Testis (tissue), 2 donors: ENCODE data around the gene PDP2.

Experiments
- POLR2A ChIP-seq: fragments of 450-650 bp; IDR thresholded peaks from one replicate; pipeline ENCODE4 v1.6.1; 2017; ENCODE audit warnings: antibody characterized with exemption, mild to moderate bottlenecking, moderate library complexity
- TF ChIP-seq, protein P1 (sequence below), 3 experiments: fragments of 450-650 bp in 2 of 3; fragments of 200-600 bp in 1 of 3; sonication (generic) in 1 of 3; IDR thresholded peaks; one replicate each; pipeline ENCODE4 v1.5.1; 2016 to 2019; ENCODE audit warnings: antibody characterized with exemption in 3 of 3, mild to moderate bottlenecking in 2 of 3, moderate library complexity in 1 of 3

GRCh38 chr16:66890799-66891198, 10.5 kb downstream of the PDP2 start:
- TF ChIP-seq, protein P1, sequence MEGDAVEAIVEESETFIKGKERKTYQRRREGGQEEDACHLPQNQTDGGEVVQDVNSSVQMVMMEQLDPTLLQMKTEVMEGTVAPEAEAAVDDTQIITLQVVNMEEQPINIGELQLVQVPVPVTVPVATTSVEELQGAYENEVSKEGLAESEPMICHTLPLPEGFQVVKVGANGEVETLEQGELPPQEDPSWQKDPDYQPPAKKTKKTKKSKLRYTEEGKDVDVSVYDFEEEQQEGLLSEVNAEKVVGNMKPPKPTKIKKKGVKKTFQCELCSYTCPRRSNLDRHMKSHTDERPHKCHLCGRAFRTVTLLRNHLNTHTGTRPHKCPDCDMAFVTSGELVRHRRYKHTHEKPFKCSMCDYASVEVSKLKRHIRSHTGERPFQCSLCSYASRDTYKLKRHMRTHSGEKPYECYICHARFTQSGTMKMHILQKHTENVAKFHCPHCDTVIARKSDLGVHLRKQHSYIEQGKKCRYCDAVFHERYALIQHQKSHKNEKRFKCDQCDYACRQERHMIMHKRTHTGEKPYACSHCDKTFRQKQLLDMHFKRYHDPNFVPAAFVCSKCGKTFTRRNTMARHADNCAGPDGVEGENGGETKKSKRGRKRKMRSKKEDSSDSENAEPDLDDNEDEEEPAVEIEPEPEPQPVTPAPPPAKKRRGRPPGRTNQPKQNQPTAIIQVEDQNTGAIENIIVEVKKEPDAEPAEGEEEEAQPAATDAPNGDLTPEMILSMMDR (IDR thresholded peaks at IDR 0.05) = no peak
- TF ChIP-seq POLR2A = no peak
